HG02571 (cell line): ENCODE data around the gene ZCCHC14.
"Not testable (repeated sequence)": the region's sequence is repeated elsewhere in the genome, so short reads cannot be mapped to it uniquely, and the experiment has no call there.

ENCODE experiments used
- ATAC-seq: cut with Tn5 transposase; IDR thresholded peaks from one replicate; pipeline ENCODE4 v1.9.1; 2021; ENCODE audit warnings: mild to moderate bottlenecking, moderate library complexity; ENCODE audit not compliant: unreplicated experiment

Gene ZCCHC14

DNA sequence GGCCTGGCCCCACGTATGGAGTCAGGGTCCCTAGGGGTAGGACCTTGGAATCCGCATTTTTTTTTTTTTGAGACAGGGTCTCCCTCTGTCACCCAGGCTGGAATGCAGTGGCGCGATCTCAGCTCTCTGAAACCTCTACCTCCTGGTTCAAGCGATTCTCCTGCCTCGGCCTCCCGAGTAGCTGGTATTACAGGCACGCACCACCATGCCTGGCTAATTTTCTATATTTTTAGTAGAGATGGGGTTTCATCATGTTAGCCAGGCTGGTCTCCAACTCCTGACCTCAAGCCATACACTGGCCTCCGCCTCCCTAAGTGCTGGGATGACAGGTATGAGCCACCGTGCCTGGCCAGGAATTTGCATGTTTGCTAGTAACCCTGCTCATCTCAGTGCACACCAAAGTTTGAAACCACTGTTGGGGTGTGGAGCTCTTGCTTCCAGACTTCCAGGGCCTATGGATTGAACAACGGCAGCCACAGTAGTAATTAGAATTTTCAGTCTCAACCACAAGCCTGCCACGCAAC is 5.0 kb upstream of the ZCCHC14 start:
- ATAC-seq = not testable (repeated sequence)

- not testable (repeated sequence) for ATAC-seq
Measured at GRCh38 chr16:87497023-87497766, 4.4 kb upstream of the ZCCHC14 start.

DNA sequence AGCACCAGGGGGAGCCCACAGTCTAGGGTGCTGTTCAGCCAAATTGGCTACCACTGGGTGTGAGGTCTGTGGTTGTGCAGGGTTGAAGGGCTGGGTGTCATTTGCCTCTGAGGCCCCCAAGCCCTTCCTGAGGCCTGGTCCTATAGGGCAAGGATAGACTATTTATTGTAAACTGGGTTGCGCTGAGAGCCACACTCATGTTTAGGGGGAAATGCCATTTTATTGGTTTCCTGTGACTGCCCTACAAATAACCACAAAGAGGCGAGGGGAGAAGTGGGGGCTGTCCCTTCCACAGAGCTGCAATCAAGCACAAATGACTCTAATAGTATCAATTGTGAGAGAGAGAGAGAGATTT is 3.6 kb upstream of the ZCCHC14 start:
- no peak for ATAC-seq

GRCh38 chr16:87495578-87496446 is 3.0 kb upstream of the ZCCHC14 start:
- ATAC-seq = no peak

GRCh38 chr16:87493608-87494280 is 920 bp upstream of the ZCCHC14 start:
- no peak for ATAC-seq

DNA sequence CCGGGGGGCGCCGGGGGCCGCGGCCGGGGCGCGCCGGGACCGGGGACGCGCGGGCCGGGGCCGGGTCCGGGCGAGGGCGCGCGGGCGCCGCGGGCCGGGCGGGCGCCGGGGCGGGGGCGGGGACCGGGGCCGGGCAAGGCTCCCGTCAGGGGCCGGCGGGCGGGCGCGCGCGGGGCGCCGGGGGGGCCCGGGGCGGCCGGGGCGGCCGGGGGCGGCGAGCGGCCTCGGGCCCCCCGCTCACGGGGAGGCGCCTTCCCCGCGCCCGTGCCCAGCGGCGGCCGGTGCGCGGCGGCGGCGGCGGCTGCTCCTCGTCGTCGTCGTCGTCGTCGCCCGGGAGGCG is 563 bp downstream of the ZCCHC14 start:
- no peak for ATAC-seq

DNA sequence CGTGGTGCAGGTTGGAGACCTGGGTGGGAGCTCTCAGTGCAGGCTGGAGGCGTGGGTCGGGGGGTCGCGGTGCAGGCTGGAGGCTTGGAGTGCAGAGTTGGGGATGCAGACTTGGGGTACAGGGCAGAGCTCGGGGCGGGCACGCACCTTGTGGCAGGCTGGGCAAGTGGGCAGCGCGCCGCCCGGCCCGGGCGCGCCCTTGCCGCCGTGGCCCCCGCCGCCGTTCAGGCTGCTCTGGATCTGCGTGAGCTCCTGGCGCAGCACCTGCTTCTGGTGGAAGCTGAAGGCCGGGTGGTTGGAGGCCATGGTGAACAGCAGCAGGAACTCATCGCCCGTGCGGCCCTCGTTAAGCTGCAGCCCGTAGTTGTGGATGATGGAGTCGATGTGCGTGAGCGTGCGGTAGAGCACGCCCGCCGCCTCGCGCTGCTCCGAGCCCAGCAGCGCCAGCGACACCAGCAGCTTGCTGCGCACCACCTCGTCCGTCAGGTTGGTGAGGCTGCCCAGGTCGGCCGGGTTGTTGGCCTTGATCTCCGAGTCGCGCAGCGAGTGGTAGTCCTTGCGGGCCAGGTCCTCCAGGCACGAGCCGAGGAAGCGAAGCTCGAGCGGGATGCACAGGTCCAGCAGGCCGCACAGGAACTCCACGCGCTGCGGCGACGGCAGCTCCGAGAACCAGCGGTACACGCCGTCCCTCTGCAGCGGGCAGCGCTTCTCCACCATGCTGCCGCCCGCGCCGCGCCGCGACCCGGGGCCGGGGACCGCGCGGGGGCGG is 1.1 kb downstream of the ZCCHC14 start:
- no peak for ATAC-seq

- not testable (repeated sequence) for ATAC-seq
Measured at GRCh38 chr16:87490799-87491521, 1.9 kb downstream of the ZCCHC14 start.

DNA sequence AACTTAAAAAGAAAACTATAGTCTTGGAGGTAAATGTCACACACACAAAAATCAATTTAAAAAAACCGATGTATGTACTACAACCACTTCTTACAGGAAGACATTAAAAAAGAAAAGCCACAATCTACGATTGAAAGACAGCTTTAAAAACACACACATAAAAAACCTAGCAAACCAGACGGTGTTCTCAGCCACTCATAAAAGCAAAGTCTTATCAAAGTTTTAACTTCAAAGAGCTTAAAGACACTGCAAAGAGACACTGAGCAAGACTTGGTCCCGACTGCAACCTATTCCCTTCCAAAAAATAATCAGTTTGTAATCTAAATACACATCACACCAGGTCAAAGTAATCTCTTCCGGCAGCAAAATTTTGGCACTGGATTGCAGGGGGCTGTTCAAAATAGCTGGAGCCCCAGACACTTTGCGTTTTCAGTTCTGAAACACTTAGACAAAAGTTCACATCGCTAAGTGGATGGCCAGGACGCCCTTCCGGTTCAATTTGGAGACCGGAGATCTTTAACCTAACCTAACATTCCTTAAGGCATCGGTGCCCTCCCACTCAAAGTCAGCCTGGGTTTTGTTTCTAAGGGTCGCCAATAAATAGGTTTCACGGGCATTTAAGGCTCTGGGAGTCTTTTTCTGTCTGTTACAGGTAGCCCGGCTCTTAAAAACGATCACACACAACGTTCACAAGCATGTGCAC is 2.6 kb downstream of the ZCCHC14 start:
- no peak for ATAC-seq

DNA sequence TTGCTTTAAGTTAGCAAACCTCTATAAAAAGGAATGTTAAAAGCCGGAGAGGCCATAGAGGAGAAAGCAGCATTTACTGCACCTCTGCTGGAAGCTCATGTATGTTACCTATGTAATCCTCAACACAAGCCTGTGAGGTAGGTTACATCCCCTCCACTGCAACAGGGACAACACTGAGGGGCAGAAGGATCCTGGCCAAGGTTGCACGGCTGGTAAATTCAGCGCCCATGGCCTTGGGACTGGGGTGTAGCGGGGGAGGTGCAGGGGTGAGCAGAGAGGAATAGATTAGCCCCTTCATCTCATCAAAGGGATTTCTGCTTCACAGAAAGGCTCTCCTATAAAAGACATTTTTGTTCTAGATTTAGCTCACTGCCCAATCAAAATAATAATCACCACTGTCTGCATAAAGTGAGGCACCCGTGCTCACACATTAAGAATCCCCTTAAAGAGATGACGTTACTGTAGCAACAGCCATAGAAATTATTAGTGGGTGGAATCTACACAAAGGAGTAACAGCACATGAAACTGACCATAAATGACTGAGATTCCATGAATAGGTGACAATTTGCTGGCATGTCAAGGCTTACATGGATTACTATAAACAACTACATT is 3.3 kb downstream of the ZCCHC14 start:
- ATAC-seq = no peak

GRCh38 chr16:87488960-87489359 is 3.9 kb downstream of the ZCCHC14 start:
- not testable (repeated sequence) for ATAC-seq

- ATAC-seq = no peak
Measured at GRCh38 chr16:87487361-87487924, 5.4 kb downstream of the ZCCHC14 start.

- ATAC-seq = no peak
Measured at GRCh38 chr16:87486713-87487247, 6.0 kb downstream of the ZCCHC14 start.

DNA sequence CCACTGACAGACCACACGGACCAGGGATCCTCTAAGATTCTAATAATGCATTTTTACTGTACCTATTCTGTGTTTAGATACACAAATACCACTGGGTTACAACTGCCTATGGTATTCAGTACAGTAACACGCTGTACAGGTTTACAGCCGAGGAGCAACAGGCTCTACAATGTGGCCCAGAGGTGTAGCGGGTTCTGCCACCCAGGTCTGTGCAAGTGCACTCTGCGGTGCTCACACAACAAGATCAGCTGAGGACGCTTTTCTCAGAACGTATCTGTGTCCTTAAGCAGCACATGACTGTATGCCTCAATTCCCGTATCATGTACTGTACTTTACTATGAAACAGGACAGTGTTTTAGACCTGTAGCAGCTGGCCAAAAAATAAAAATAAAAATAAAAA is 6.5 kb downstream of the ZCCHC14 start:
- ATAC-seq = no peak

GRCh38 chr16:87485792-87486191 is 7.0 kb downstream of the ZCCHC14 start:
- ATAC-seq = not testable (repeated sequence)

GRCh38 chr16:87484487-87485331 is 8.1 kb downstream of the ZCCHC14 start:
- no peak for ATAC-seq

DNA sequence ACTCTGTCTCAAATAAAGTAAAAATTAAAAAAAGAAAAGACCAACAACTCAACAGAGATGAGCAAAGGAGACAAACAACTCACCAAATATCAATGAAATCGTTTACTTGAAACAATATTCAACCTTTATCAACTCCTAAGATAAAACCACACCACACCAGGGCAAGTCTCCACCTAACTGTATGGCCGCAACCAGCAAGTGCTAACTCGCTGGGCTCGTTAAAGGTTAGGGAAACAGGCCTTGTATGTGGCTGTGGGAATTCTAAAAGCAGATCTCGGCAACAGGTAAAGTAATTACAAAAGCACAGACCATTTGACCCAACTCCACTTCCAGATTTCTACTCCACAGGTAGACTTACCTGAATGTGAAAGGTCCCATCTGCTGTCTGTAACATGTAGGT is 9.3 kb downstream of the ZCCHC14 start:
- ATAC-seq = no peak

- not testable (repeated sequence) for ATAC-seq
Measured at GRCh38 chr16:87482670-87483069, 10.2 kb downstream of the ZCCHC14 start.
